Calu3 (cell line): Measurements from ENCODE around the gene SAMSN1. TPM values are rescaled to one million over a fixed set of nuclear protein-coding genes. Genes with fewer than 3 reads are reported as not detected.

ENCODE experiments used
- BruUV-seq: library from RNA; stranded (reverse); fragments of 400-500 nt; replicated peaks from 2 replicates; lab custom pipeline; 2021; lab: Mats Ljungman, UMichigan
- CTCF ChIA-PET: fragments of 300-600 bp; sonication (Branson Sonifier 250); formaldehyde crosslinking; loops from one replicate; lab custom pipeline; 2022; ENCODE audit warnings: antibody characterized with exemption; lab: Charles Lee
- DNase-seq: peaks from one replicate; pipeline ENCODE4 v3.0.0; 2022
- H3K27ac Mint-ChIP-seq: one replicate; pipeline ENCODE4 v1.8.0; 2022; ENCODE audit warnings: mixed read lengths; ENCODE audit not compliant: unreplicated experiment
- H3K27me3 Mint-ChIP-seq: one replicate; pipeline ENCODE4 v1.8.0; 2022; ENCODE audit warnings: mixed read lengths; ENCODE audit not compliant: unreplicated experiment
- H3K36me3 Mint-ChIP-seq: one replicate; pipeline ENCODE4 v1.8.0; 2022; ENCODE audit warnings: mild to moderate bottlenecking, moderate library complexity, mixed read lengths; ENCODE audit not compliant: insufficient read depth, unreplicated experiment
- H3K4me1 Mint-ChIP-seq: one replicate; pipeline ENCODE4 v1.8.0; 2022; ENCODE audit warnings: mild to moderate bottlenecking, low read depth, mixed read lengths; ENCODE audit not compliant: unreplicated experiment
- H3K4me3 Mint-ChIP-seq: one replicate; pipeline ENCODE4 v1.8.0; 2022; ENCODE audit warnings: mild to moderate bottlenecking, low read depth, moderate library complexity, mixed read lengths; ENCODE audit not compliant: unreplicated experiment
- H3K9me3 Mint-ChIP-seq: one replicate; pipeline ENCODE4 v1.8.0; 2022; ENCODE audit warnings: low read depth, mixed read lengths; ENCODE audit not compliant: unreplicated experiment
- intact Hi-C: fragments of 100-400 bp; cut with micrococcal nuclease; formaldehyde crosslinking; loops from one replicate; pipeline ENCODE4 v1.10.0; 2022; ENCODE audit not compliant: unreplicated experiment
- total RNA-seq: library from RNA; stranded (reverse); gene quantifications from 2 replicates; pipeline ENCODE4 v1.2.3, GENCODE V29; 2022
- TF ChIP-seq, protein P1 (sequence below): fragments of 200-600 bp; IDR thresholded peaks from one replicate; pipeline ENCODE4 v1.8.0; 2022; ENCODE audit warnings: antibody characterized with exemption; ENCODE audit not compliant: unreplicated experiment

Gene SAMSN1
- total RNA-seq, 1 experiment from 2014 or later = 1.5 TPM

DNA sequence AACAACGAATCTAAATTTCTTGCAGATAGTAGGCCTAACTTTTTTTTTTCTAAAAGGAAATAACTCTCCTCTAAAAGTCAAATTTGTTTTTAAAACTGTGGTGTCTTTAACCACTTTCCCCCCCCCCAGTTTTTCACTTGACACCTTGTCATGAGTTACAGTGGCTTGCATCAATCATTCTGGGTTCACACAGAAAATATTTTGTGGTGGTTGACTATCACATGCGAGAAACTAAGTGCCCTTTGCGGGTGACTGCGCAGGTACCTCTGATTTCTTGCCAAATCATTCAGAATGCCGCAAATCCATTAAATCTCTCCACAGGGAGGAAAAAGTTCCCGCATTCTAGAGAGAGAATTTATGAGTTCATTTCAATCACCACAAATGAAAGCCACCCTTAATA, 23.8 kb upstream of the SAMSN1 start:
- intact Hi-C loops = loop anchor here (10.0 kb wide), 1 partner anchor 65 kb away; no protein-coding TSS in a partner anchor
- no peak for DNase-seq
- Mint-ChIP-seq H3K9me3 (no peaks in the 10 kb centered on the region), H3K4me3 (no peak overlapping the region), H3K4me1 (no peaks in the 10 kb centered on the region), H3K27me3 (no peaks in the 10 kb centered on the region), H3K27ac (no peak overlapping the region), H3K36me3 (no peaks in the 10 kb centered on the region)
- TF ChIP-seq, protein P1, sequence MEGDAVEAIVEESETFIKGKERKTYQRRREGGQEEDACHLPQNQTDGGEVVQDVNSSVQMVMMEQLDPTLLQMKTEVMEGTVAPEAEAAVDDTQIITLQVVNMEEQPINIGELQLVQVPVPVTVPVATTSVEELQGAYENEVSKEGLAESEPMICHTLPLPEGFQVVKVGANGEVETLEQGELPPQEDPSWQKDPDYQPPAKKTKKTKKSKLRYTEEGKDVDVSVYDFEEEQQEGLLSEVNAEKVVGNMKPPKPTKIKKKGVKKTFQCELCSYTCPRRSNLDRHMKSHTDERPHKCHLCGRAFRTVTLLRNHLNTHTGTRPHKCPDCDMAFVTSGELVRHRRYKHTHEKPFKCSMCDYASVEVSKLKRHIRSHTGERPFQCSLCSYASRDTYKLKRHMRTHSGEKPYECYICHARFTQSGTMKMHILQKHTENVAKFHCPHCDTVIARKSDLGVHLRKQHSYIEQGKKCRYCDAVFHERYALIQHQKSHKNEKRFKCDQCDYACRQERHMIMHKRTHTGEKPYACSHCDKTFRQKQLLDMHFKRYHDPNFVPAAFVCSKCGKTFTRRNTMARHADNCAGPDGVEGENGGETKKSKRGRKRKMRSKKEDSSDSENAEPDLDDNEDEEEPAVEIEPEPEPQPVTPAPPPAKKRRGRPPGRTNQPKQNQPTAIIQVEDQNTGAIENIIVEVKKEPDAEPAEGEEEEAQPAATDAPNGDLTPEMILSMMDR = no peak
- CTCF ChIA-PET = no interaction called here
- no TSS peak for BruUV-seq

DNA sequence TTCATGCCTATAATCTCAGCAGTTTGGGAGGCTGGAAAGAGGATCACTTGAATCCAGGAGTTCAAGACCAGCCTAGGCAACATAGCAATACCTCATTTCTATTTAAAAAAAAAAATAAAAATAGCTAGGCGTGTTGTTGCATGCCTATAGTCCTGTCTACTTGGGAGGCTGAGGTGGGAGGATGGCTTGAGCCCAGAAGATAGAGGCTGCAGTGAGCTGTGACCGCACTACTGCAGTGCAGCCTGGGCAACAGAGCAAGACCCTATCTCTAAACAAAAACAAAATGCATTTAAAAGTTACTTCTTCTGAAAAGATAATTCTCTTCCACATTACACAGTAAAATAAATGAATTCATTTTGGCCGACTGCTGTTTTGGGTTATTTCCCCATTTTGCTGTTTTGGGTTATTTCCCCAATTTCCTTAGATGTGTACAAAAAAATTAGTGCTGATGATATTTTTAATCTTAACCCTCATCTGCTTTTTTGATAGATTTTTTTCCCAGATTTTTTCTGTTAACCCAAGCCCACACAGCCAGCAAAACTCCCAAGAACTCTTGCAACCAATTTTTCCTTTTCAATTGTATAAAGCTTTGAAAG, 23.0 kb upstream of the SAMSN1 start:
- intact Hi-C loops = loop anchor here (10.0 kb wide), 1 partner anchor 64 kb away; no protein-coding TSS in a partner anchor
- Mint-ChIP-seq H3K36me3 (no peaks in the 10 kb centered on the region), H3K9me3 (no peaks in the 10 kb centered on the region), H3K4me1 (no peaks in the 10 kb centered on the region), H3K27ac (no peak overlapping the region), H3K4me3 (no peak overlapping the region), H3K27me3 (no peaks in the 10 kb centered on the region)
- TF ChIP-seq, protein P1 = no peak
- no TSS peak for BruUV-seq
- CTCF ChIA-PET = no interaction called here
- DNase-seq = no peak

DNA sequence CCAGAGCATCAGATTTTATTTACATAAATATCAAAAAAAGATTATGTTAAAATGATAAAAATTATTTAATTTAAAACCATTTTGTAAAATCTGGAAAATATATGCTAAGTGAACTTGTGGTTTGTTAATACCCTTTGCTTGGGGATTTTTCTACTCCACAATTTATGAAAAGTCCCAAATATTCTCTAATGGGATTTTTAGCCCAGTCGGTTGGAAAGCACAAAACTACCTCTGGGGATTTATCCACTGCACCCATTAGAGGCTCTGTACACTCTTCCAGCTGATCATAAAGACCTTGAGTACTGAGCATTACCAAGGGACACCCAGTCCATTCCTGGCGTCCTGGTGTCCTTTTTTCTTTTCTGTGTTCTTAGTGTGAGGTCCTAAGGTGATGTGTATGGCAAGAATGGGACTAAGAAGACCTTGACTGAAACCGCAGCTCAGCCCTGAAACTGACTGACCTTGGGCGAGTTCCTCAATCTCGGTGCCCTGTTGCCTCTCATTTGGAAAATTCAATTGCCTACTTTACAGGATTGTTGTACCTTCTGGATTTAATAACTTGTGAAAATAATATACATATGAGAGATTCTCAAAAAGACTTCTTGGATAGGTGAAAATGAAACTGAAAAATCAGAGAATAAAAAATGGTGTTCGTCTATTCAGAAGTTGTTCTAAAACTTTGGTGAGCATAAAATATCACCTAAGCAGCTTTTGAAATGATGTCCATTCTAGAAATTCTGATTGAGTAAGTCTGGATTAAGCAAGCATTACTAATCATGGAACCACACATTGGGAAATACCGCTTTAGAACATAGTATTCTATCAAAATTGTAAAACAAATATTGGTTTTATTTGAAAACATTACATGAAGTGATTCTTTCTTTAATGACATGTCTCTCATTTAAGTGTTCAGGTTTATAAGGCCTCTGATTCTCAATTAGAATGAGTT, 21.5 kb upstream of the SAMSN1 start:
- H3K27ac Mint-ChIP-seq = no peak overlapping the region
- H3K27me3 Mint-ChIP-seq = no peaks in the 10 kb centered on the region
- DNase-seq = no peak
- BruUV-seq = no TSS peak
- H3K36me3 Mint-ChIP-seq = no peaks in the 10 kb centered on the region
- TF ChIP-seq, protein P1 = no peak
- H3K4me3 Mint-ChIP-seq = no peak overlapping the region
- H3K4me1 Mint-ChIP-seq = no peaks in the 10 kb centered on the region
- CTCF ChIA-PET = no interaction called here
- intact Hi-C loops = loop anchor here (10.0 kb wide), 1 partner anchor 63 kb away; no protein-coding TSS in a partner anchor
- H3K9me3 Mint-ChIP-seq = no peaks in the 10 kb centered on the region

DNA sequence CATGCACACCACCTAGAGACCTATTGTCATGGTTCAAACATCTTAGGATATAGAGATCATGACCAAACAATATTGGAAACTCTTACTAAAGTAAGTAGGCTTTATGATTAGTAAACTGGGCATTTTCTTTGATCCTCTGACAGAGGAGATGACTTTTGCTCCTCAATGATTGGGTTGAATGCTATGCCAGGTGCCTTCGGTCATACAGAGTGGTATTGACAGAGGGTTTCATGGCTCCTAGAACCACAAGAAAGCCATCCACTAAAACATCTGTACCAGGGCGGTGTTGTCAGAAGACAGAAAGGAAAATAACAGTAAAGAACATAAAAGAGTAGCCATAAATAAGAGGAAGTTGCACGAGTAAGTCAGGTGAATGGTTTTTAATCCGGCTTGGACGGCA, 20.8 kb upstream of the SAMSN1 start:
- intact Hi-C loops = loop anchor here (10.0 kb wide), 1 partner anchor 62 kb away; no protein-coding TSS in a partner anchor
- H3K4me1 Mint-ChIP-seq = no peaks in the 10 kb centered on the region
- H3K36me3 Mint-ChIP-seq = no peaks in the 10 kb centered on the region
- H3K9me3 Mint-ChIP-seq = no peaks in the 10 kb centered on the region
- no peak overlapping the region for H3K27ac Mint-ChIP-seq
- CTCF ChIA-PET = no interaction called here
- DNase-seq = no peak
- no TSS peak for BruUV-seq
- no peaks in the 10 kb centered on the region for H3K27me3 Mint-ChIP-seq
- H3K4me3 Mint-ChIP-seq = no peak overlapping the region
- TF ChIP-seq, protein P1 = no peak
